Activated CD4-positive, alpha-beta memory T cell treated with anti-CD3 and anti-CD28 coated beads for 36 hours (primary cell): ENCODE results near the gene SV2B. TPM values are rescaled to one million over a fixed set of nuclear protein-coding genes. Genes with fewer than 3 reads are reported as not detected.

ENCODE experiments used
- CTCF ChIA-PET: fragments of 350-600 bp; sonication (Branson Sonifier 250); formaldehyde crosslinking; loops from one replicate; lab custom pipeline; 2021; ENCODE audit warnings: antibody characterized with exemption, inconsistent platforms; lab: Charles Lee
- POLR2A ChIA-PET: fragments of 350-600 bp; sonication (Branson Sonifier 250); formaldehyde crosslinking; loops from one replicate; lab custom pipeline; 2021; ENCODE audit warnings: antibody characterized with exemption; lab: Charles Lee
- DNase-seq: peaks from one replicate; pipeline ENCODE4 v3.0.0-alpha.2; 2020
- H3K27ac Mint-ChIP-seq: one replicate; pipeline ENCODE4 v1.8.0; 2021; ENCODE audit warnings: mixed read lengths
- H3K27me3 Mint-ChIP-seq: one replicate; pipeline ENCODE4 v1.8.0; 2021; ENCODE audit warnings: mixed read lengths
- H3K36me3 Mint-ChIP-seq: one replicate; pipeline ENCODE4 v1.8.0; 2021; ENCODE audit warnings: mixed read lengths
- H3K4me1 Mint-ChIP-seq: one replicate; pipeline ENCODE4 v1.8.0; 2021; ENCODE audit warnings: low read depth, mixed read lengths
- H3K4me3 Mint-ChIP-seq: one replicate; pipeline ENCODE4 v1.8.0; 2021; ENCODE audit warnings: mild to moderate bottlenecking, mixed read lengths
- H3K9me3 Mint-ChIP-seq: one replicate; pipeline ENCODE4 v1.8.0; 2021; ENCODE audit warnings: mixed read lengths
- intact Hi-C: fragments of 100-400 bp; cut with micrococcal nuclease; formaldehyde crosslinking; loops from one replicate; pipeline ENCODE4 v1.15.1; 2023
- total RNA-seq, 2 experiments: library from RNA; stranded (reverse); gene quantifications; one replicate each; pipeline ENCODE4 v1.2.3, GENCODE V29; 2021

The SV2B gene
- total RNA-seq, 2 experiments from 2014 or later: 0.02 to 0.05 TPM

- Mint-ChIP-seq H3K4me3 (no peak overlapping the region), H3K27ac (no peak overlapping the region), H3K9me3 (no peaks in the 10 kb centered on the region), H3K4me1 (no peaks in the 10 kb centered on the region), H3K27me3 (peaks cover 22% of the 10 kb centered on the region), H3K36me3 (no peaks in the 10 kb centered on the region)
- no peak for DNase-seq
- ChIA-PET CTCF (interaction anchor here (1.3 kb wide), 1 partner anchor 12 kb away, joined by 3 read pairs; no protein-coding TSS in a partner anchor), POLR2A (interaction anchor here (0.7 kb wide), 1 partner anchor 113 kb away, joined by 3 read pairs; no protein-coding TSS in a partner anchor)
- intact Hi-C loops: no loop called here
These were observed 27.3 kb downstream of the SV2B start for GRCh38 chr15:91127236-91127955.

GRCh38 chr15:91128016-91128415 is 28.0 kb downstream of the SV2B start:
- no peaks in the 10 kb centered on the region for H3K9me3 Mint-ChIP-seq
- POLR2A ChIA-PET: interaction anchor here (0.7 kb wide), 1 partner anchor 112 kb away, joined by 3 read pairs; no protein-coding TSS in a partner anchor
- H3K27me3 Mint-ChIP-seq: peaks cover 19% of the 10 kb centered on the region
- no peak overlapping the region for H3K4me3 Mint-ChIP-seq
- no peaks in the 10 kb centered on the region for H3K4me1 Mint-ChIP-seq
- no peak for DNase-seq
- H3K36me3 Mint-ChIP-seq: no peaks in the 10 kb centered on the region
- no peak overlapping the region for H3K27ac Mint-ChIP-seq
- intact Hi-C loops: no loop called here
- CTCF ChIA-PET: interaction anchor here (1.3 kb wide), 1 partner anchor 12 kb away, joined by 3 read pairs; no protein-coding TSS in a partner anchor

GRCh38 chr15:91129436-91129835 is 29.4 kb downstream of the SV2B start:
- no peak for DNase-seq
- H3K27me3 Mint-ChIP-seq: peaks cover 15% of the 10 kb centered on the region
- intact Hi-C loops: no loop called here
- H3K4me1 Mint-ChIP-seq: no peaks in the 10 kb centered on the region
- ChIA-PET CTCF (no interaction called here), POLR2A (no interaction called here)
- H3K9me3 Mint-ChIP-seq: no peaks in the 10 kb centered on the region
- H3K4me3 Mint-ChIP-seq: no peak overlapping the region
- no peak overlapping the region for H3K27ac Mint-ChIP-seq
- no peaks in the 10 kb centered on the region for H3K36me3 Mint-ChIP-seq

GRCh38 chr15:91132079-91132478 is 32.0 kb downstream of the SV2B start:
- no peak overlapping the region for H3K27ac Mint-ChIP-seq
- H3K9me3 Mint-ChIP-seq: no peaks in the 10 kb centered on the region
- H3K4me3 Mint-ChIP-seq: no peak overlapping the region
- intact Hi-C loops: no loop called here
- ChIA-PET POLR2A (no interaction called here), CTCF (no interaction called here)
- no peaks in the 10 kb centered on the region for H3K36me3 Mint-ChIP-seq
- no peaks in the 10 kb centered on the region for H3K4me1 Mint-ChIP-seq
- DNase-seq: no peak
- H3K27me3 Mint-ChIP-seq: peaks cover 15% of the 10 kb centered on the region

- H3K9me3 Mint-ChIP-seq: peaks cover 2% of the 10 kb centered on the region
- H3K4me3 Mint-ChIP-seq: no peak overlapping the region
- H3K4me1 Mint-ChIP-seq: no peaks in the 10 kb centered on the region
- intact Hi-C loops: no loop called here
- CTCF ChIA-PET: no interaction called here
- no peaks in the 10 kb centered on the region for H3K36me3 Mint-ChIP-seq
- H3K27ac Mint-ChIP-seq: no peak overlapping the region
- POLR2A ChIA-PET: no interaction called here
- H3K27me3 Mint-ChIP-seq: peaks cover 19% of the 10 kb centered on the region
- DNase-seq: no peak
These were observed 33.5 kb downstream of the SV2B start for GRCh38 chr15:91133511-91133910.

GRCh38 chr15:91135201-91136130 is 35.4 kb downstream of the SV2B start:
- ChIA-PET CTCF (interaction anchor here (1.2 kb wide), 1 partner anchor 80 kb away, joined by 3 read pairs; no protein-coding TSS in a partner anchor), POLR2A (no interaction called here)
- no peak overlapping the region for H3K27ac Mint-ChIP-seq
- H3K4me1 Mint-ChIP-seq: no peaks in the 10 kb centered on the region
- no peak overlapping the region for H3K4me3 Mint-ChIP-seq
- H3K27me3 Mint-ChIP-seq: peaks cover 23% of the 10 kb centered on the region
- H3K36me3 Mint-ChIP-seq: no peaks in the 10 kb centered on the region
- no peak for DNase-seq
- intact Hi-C loops: no loop called here
- H3K9me3 Mint-ChIP-seq: peaks cover 2% of the 10 kb centered on the region

GRCh38 chr15:91136386-91136923 is 36.4 kb downstream of the SV2B start:
- Mint-ChIP-seq H3K4me3 (no peak overlapping the region), H3K36me3 (no peaks in the 10 kb centered on the region), H3K9me3 (peaks cover 2% of the 10 kb centered on the region), H3K27ac (no peak overlapping the region), H3K4me1 (no peaks in the 10 kb centered on the region), H3K27me3 (peaks cover 23% of the 10 kb centered on the region)
- POLR2A ChIA-PET: no interaction called here
- DNase-seq: no peak
- CTCF ChIA-PET: interaction anchor here (1.2 kb wide), 1 partner anchor 81 kb away, joined by 3 read pairs; no protein-coding TSS in a partner anchor
- intact Hi-C loops: no loop called here

GRCh38 chr15:91140601-91141000 is 40.5 kb downstream of the SV2B start:
- Mint-ChIP-seq H3K4me3 (no peak overlapping the region), H3K9me3 (peaks cover 2% of the 10 kb centered on the region), H3K4me1 (no peaks in the 10 kb centered on the region), H3K27ac (no peak overlapping the region), H3K36me3 (no peaks in the 10 kb centered on the region), H3K27me3 (peaks cover 22% of the 10 kb centered on the region)
- CTCF ChIA-PET: interaction anchor here (1.4 kb wide), 1 partner anchor 183 kb away, joined by 4 read pairs; no protein-coding TSS in a partner anchor
- DNase-seq: no peak
- POLR2A ChIA-PET: no interaction called here
- intact Hi-C loops: no loop called here

- Mint-ChIP-seq H3K27me3 (peaks cover 22% of the 10 kb centered on the region), H3K4me3 (no peak overlapping the region), H3K4me1 (no peaks in the 10 kb centered on the region), H3K27ac (no peak overlapping the region), H3K36me3 (no peaks in the 10 kb centered on the region), H3K9me3 (peaks cover 2% of the 10 kb centered on the region)
- CTCF ChIA-PET: no interaction called here
- POLR2A ChIA-PET: no interaction called here
- no peak for DNase-seq
- intact Hi-C loops: no loop called here
These were observed 41.0 kb downstream of the SV2B start for GRCh38 chr15:91141097-91141496.

GRCh38 chr15:91142106-91142744 is 42.2 kb downstream of the SV2B start:
- Mint-ChIP-seq H3K36me3 (no peaks in the 10 kb centered on the region), H3K4me1 (no peaks in the 10 kb centered on the region), H3K4me3 (no peak overlapping the region), H3K27ac (no peak overlapping the region), H3K27me3 (peaks cover 20% of the 10 kb centered on the region), H3K9me3 (peaks cover 2% of the 10 kb centered on the region)
- ChIA-PET CTCF (no interaction called here), POLR2A (no interaction called here)
- intact Hi-C loops: no loop called here
- no peak for DNase-seq

GRCh38 chr15:91142946-91143345 is 42.9 kb downstream of the SV2B start:
- H3K4me1 Mint-ChIP-seq: no peaks in the 10 kb centered on the region
- no peak overlapping the region for H3K4me3 Mint-ChIP-seq
- H3K36me3 Mint-ChIP-seq: no peaks in the 10 kb centered on the region
- ChIA-PET CTCF (no interaction called here), POLR2A (no interaction called here)
- no peak for DNase-seq
- peaks cover 1% of the 10 kb centered on the region for H3K9me3 Mint-ChIP-seq
- peaks cover 21% of the 10 kb centered on the region for H3K27me3 Mint-ChIP-seq
- intact Hi-C loops: no loop called here
- H3K27ac Mint-ChIP-seq: no peak overlapping the region
